CD14-positive monocyte (primary cell): Measurements from ENCODE around the gene PSTPIP2. TPM values are rescaled to one million over a fixed set of nuclear protein-coding genes. Genes with fewer than 3 reads are reported as not detected.

Experiments
- DNase-seq, 3 donors: peaks; one replicate each; pipeline ENCODE4 v3.0.0-alpha.2; 2011 to 2022
- H2AFZ ChIP-seq: 2 replicates; pipeline ENCODE4 v1.6.0; 2012; ENCODE audit warnings: mild to moderate bottlenecking, low read depth, low read length, inconsistent platforms; ENCODE audit not compliant: insufficient read depth, poor library complexity, severe bottlenecking
- H3K27ac ChIP-seq, 2 donors: 1 replicate in 1 of 2; 2 replicates in 1 of 2; pipeline ENCODE4 v1.5.1; 2012 to 2013; ENCODE audit warnings: low read length in 2 of 2, control low read depth in 1 of 2, inconsistent platforms in 1 of 2, low read depth in 1 of 2, mild to moderate bottlenecking in 1 of 2
- H3K27me3 ChIP-seq, 2 donors: one replicate each; pipeline versions ENCODE4 v1.6.0 to v1.6.1; 2011 to 2013; ENCODE audit warnings: low read length in 2 of 2; ENCODE audit not compliant: control insufficient read depth in 2 of 2, insufficient read depth in 2 of 2
- H3K36me3 ChIP-seq, 2 donors: replicated peaks in 1 of 2; 1 replicate in 1 of 2; 2 replicates in 1 of 2; pipeline versions ENCODE4 v1.5.1 to v1.6.1; 2012 to 2013; ENCODE audit warnings: low read length in 2 of 2, control low read depth in 1 of 2, inconsistent platforms in 1 of 2, mild to moderate bottlenecking in 1 of 2; ENCODE audit not compliant: insufficient read depth in 2 of 2, control insufficient read depth in 1 of 2
- H3K4me1 ChIP-seq, 2 donors: 1 replicate in 1 of 2; 2 replicates in 1 of 2; pipeline versions ENCODE4 v1.5.1 to v1.6.1; 2012 to 2013; ENCODE audit warnings: low read length in 2 of 2, control low read depth in 1 of 2, inconsistent platforms in 1 of 2, mild to moderate bottlenecking in 1 of 2, moderate library complexity in 1 of 2; ENCODE audit not compliant: insufficient read depth in 2 of 2, control insufficient read depth in 1 of 2
- H3K4me2 ChIP-seq: replicated peaks from 2 replicates; pipeline ENCODE3; 2012; ENCODE audit warnings: low read length, moderate library complexity, mild to moderate bottlenecking; ENCODE audit not compliant: poor library complexity, severe bottlenecking; ENCODE audit errors: extremely low read depth
- H3K4me3 ChIP-seq, 3 experiments: fragments of 200-600 bp in 1 of 3; sonication (generic) in 1 of 3; replicated peaks in 1 of 3; 1 replicate in 2 of 3; 2 replicates in 1 of 3; pipeline ENCODE4 v1.5.1; 2011 to 2013; ENCODE audit warnings: low read length in 3 of 3, mild to moderate bottlenecking in 3 of 3, control low read depth in 2 of 3, low read depth in 2 of 3, inconsistent platforms in 1 of 3, moderate library complexity in 1 of 3
- H3K79me2 ChIP-seq: 2 replicates; pipeline ENCODE4 v1.6.0; 2012; ENCODE audit warnings: mild to moderate bottlenecking, control low read depth, inconsistent platforms, low read length, moderate library complexity; ENCODE audit not compliant: insufficient read depth
- H3K9ac ChIP-seq: 2 replicates; pipeline ENCODE4 v1.6.0; 2017; ENCODE audit warnings: low read length, mild to moderate bottlenecking; ENCODE audit not compliant: insufficient read depth, poor library complexity, severe bottlenecking
- H3K9me3 ChIP-seq, 2 donors: replicated peaks in 1 of 2; 1 replicate in 1 of 2; 2 replicates in 1 of 2; pipeline versions ENCODE4 v1.5.1 to v1.6.1; 2012 to 2013; ENCODE audit warnings: low read length in 2 of 2, control low read depth in 1 of 2; ENCODE audit not compliant: control insufficient read depth in 1 of 2, insufficient read depth in 1 of 2
- H4K20me1 ChIP-seq: 2 replicates; pipeline ENCODE4 v1.6.0; 2012; ENCODE audit warnings: mild to moderate bottlenecking, low read length, control low read depth, moderate library complexity; ENCODE audit not compliant: insufficient read depth
- H3K27ac Mint-ChIP-seq, 7 donors: one replicate each; pipeline ENCODE4 v1.8.0; 2020; ENCODE audit warnings: mild to moderate bottlenecking in 7 of 7, mixed read lengths in 7 of 7, moderate library complexity in 6 of 7, inconsistent platforms in 2 of 7
- H3K27me3 Mint-ChIP-seq, 3 donors: one replicate each; pipeline ENCODE4 v1.8.0; 2021 to 2022; ENCODE audit warnings: low read depth in 3 of 3, mild to moderate bottlenecking in 3 of 3, mixed read lengths in 3 of 3, moderate library complexity in 3 of 3, inconsistent platforms in 1 of 3
- H3K36me3 Mint-ChIP-seq, 2 donors: one replicate each; pipeline ENCODE4 v1.8.0; 2020; ENCODE audit warnings: mixed read lengths in 2 of 2, inconsistent platforms in 1 of 2, mild to moderate bottlenecking in 1 of 2
- H3K4me1 Mint-ChIP-seq: one replicate; pipeline ENCODE4 v1.8.0; 2020; ENCODE audit warnings: mild to moderate bottlenecking, mixed read lengths
- H3K4me3 Mint-ChIP-seq, 2 donors: one replicate each; pipeline ENCODE4 v1.8.0; 2020; ENCODE audit warnings: mild to moderate bottlenecking in 2 of 2, mixed read lengths in 2 of 2, moderate library complexity in 1 of 2
- H3K9me3 Mint-ChIP-seq, 7 donors: one replicate each; pipeline ENCODE4 v1.8.0; 2020 to 2022; ENCODE audit warnings: mixed read lengths in 7 of 7, mild to moderate bottlenecking in 6 of 7, moderate library complexity in 6 of 7, inconsistent platforms in 2 of 7
- CTCF ChIP-seq: fragments of 200-600 bp; IDR thresholded peaks from one replicate; pipeline ENCODE4 v1.8.0; 2022; ENCODE audit warnings: antibody characterized with exemption, mild to moderate bottlenecking
- WGBS: methylation state at CpG from one replicate; pipeline ENCODE4 v1.1.5; 2013; ENCODE audit warnings: missing lambda C conversion rate; ENCODE audit not compliant: insufficient coverage; 5-methylcytosine and 5-hydroxymethylcytosine counted together
- intact Hi-C, 2 donors: fragments of 100-400 bp; cut with micrococcal nuclease; formaldehyde crosslinking; loops; one replicate each; pipeline versions ENCODE4 v1.15.0 to v1.15.1; 2023
- polyA plus RNA-seq, 3 donors: library from polyadenylated mRNA; depleted of rRNA in 1 of 3; unstranded in 2 of 3; stranded (reverse) in 1 of 3; fragments of 300-500 nt in 2 of 3; fragments of >200 nt in 1 of 3; fragmentation: Illumina TruSeq in 2 of 3; gene quantifications; 1 replicate in 2 of 3; 2 replicates in 1 of 3; pipeline ENCODE4 v1.2.3, GENCODE V29; 2012 to 2021

Gene PSTPIP2
- polyA plus RNA-seq, 3 donors, result 35.0 to 64.1 (median 42.3) TPM

- Histone ChIP-seq H3K27me3 (no peaks in the 10 kb centered on the region), H3K36me3 (no peaks in the 10 kb centered on the region), H3K79me2 (peaks cover 93% of the 10 kb centered on the region), H3K4me1 (peaks cover 14 to 21% of the 10 kb centered on the region in 2 donors), H3K27ac (peak overlapping the region in 1 of 2 donors; percentile 26), H3K4me2 (no peak overlapping the region), H3K9ac (no peak overlapping the region), H4K20me1 (peaks cover 83% of the 10 kb centered on the region), H2AFZ (no peak overlapping the region), H3K4me3 (no peak overlapping the region), H3K9me3 (no peaks in the 10 kb centered on the region)
- no peak for DNase-seq
- intact Hi-C loops, result no loop called here
- peaks cover 7 to 21% of the 10 kb centered on the region in 2 donors for H3K36me3 Mint-ChIP-seq
- H3K4me3 Mint-ChIP-seq, result no peak overlapping the region
- peaks cover 47% of the 10 kb centered on the region for H3K4me1 Mint-ChIP-seq
- H3K27ac Mint-ChIP-seq, result peak overlapping the region in 1 of 7 donors; percentile 34
- H3K9me3 Mint-ChIP-seq, result no peaks in the 10 kb centered on the region
- H3K27me3 Mint-ChIP-seq, result peaks cover 0 to 1% (median 0%) of the 10 kb centered on the region in 3 donors
- TF ChIP-seq CTCF, result no peak
- WGBS, result 60% methylated on average over 1 of the region's 3 CpGs
Observed at GRCh38 chr18:46060359-46060841, 11.7 kb downstream of the PSTPIP2 start.

- H2AFZ ChIP-seq, result no peak overlapping the region
- no peak for DNase-seq
- TF ChIP-seq CTCF, result no peak
- peak overlapping the region in 1 of 7 donors; percentile 43 for H3K27ac Mint-ChIP-seq
- H3K9ac ChIP-seq, result no peak overlapping the region
- H3K4me2 ChIP-seq, result no peak overlapping the region
- H4K20me1 ChIP-seq, result peaks cover 84% of the 10 kb centered on the region
- WGBS, result 20% methylated on average over 1 of the region's 4 CpGs
- peaks cover 0 to 1% (median 0%) of the 10 kb centered on the region in 7 donors for H3K9me3 Mint-ChIP-seq
- H3K79me2 ChIP-seq, result peaks cover 93% of the 10 kb centered on the region
- no peaks in the 10 kb centered on the region for H3K9me3 ChIP-seq
- H3K27me3 ChIP-seq, result no peaks in the 10 kb centered on the region
- H3K27ac ChIP-seq, result no peak overlapping the region
- intact Hi-C loops, result no loop called here
- H3K4me3 ChIP-seq, result no peak overlapping the region
- no peaks in the 10 kb centered on the region for H3K36me3 ChIP-seq
- H3K4me1 ChIP-seq, result peaks cover 29 to 35% of the 10 kb centered on the region in 2 donors
- peaks cover 55% of the 10 kb centered on the region for H3K4me1 Mint-ChIP-seq
- no peaks in the 10 kb centered on the region for H3K27me3 Mint-ChIP-seq
- H3K4me3 Mint-ChIP-seq, result peak overlapping the region in 1 of 2 donors; percentile 15
- peaks cover 10 to 12% of the 10 kb centered on the region in 2 donors for H3K36me3 Mint-ChIP-seq
Observed at GRCh38 chr18:46055838-46056230, 16.2 kb downstream of the PSTPIP2 start.
